OCI-LY3 (cell line): ENCODE results near the gene CDH18.

Experiments used
- EZH2phosphoT487 ChIP-seq: fragments of 200-600 bp; shearing (Covaris generic); IDR thresholded peaks from 2 replicates; pipeline ENCODE4 v1.6.1; 2018; ENCODE audit warnings: antibody characterized with exemption, mixed run types, low read depth
- TF ChIP-seq, protein P1 (sequence below): fragments of 200-600, 300-600 bp; sonication (generic); IDR thresholded peaks from 2 replicates; pipeline ENCODE4 v1.5.1; 2014; ENCODE audit warnings: antibody characterized with exemption, low read length, low read depth

DNA sequence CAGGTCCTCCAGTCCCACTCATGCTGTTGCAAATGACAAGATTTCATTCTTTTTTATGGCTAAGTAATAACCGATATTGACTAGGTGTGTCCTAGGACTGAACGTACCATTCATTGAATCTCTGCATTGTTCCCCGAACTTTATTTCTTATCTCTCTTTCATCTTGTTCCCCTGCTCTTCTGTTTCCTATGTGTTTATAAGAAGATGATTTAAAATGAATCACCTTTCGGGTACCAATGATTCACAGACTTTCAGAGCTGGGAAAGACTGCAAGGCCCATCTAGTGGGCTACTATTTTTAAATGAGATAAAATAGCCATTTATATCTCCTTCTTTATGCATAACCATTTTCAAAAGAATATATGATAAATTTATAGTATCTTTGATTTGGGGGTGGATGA lies 133.0 kb downstream of the CDH18 start:
- TF ChIP-seq, protein P1, sequence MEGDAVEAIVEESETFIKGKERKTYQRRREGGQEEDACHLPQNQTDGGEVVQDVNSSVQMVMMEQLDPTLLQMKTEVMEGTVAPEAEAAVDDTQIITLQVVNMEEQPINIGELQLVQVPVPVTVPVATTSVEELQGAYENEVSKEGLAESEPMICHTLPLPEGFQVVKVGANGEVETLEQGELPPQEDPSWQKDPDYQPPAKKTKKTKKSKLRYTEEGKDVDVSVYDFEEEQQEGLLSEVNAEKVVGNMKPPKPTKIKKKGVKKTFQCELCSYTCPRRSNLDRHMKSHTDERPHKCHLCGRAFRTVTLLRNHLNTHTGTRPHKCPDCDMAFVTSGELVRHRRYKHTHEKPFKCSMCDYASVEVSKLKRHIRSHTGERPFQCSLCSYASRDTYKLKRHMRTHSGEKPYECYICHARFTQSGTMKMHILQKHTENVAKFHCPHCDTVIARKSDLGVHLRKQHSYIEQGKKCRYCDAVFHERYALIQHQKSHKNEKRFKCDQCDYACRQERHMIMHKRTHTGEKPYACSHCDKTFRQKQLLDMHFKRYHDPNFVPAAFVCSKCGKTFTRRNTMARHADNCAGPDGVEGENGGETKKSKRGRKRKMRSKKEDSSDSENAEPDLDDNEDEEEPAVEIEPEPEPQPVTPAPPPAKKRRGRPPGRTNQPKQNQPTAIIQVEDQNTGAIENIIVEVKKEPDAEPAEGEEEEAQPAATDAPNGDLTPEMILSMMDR = no peak
- TF ChIP-seq EZH2phosphoT487 = no peak
